Measurements from ENCODE around the gene TRIM66.

TRIM66 gene

GRCh38 chr11:8605971-8606563 lies 76.4 kb downstream of the TRIM66 start:
- no peak for DNase-seq

GRCh38 chr11:8604078-8604723 lies 78.3 kb downstream of the TRIM66 start:
- no peak for DNase-seq

DNA sequence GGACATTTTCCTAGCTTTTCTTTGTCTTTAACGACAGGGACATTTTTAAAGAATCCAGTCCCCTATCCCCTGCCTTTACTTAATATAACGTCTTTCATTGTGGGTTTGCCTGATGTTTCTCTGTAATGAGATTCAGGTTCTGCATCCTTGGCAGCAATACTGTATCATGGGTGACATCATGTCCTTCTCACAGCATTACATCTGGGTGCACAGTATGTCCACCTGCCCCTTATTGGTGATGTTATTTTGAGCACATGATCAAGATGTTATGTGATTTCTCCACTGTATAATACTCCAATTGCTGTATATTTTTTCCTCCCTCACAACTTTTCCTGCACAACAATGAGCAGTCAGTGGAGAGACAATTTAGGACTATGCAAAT lies 78.8 kb downstream of the TRIM66 start:
- DNase-seq = no peak

GRCh38 chr11:8601376-8602133 lies 80.9 kb downstream of the TRIM66 start:
- no peak for DNase-seq

- DNase-seq = no peak
These were observed 84.0 kb downstream of the TRIM66 start for GRCh38 chr11:8598506-8598905.

- no peak for DNase-seq
These were observed 85.3 kb downstream of the TRIM66 start for GRCh38 chr11:8597182-8597581.

DNA sequence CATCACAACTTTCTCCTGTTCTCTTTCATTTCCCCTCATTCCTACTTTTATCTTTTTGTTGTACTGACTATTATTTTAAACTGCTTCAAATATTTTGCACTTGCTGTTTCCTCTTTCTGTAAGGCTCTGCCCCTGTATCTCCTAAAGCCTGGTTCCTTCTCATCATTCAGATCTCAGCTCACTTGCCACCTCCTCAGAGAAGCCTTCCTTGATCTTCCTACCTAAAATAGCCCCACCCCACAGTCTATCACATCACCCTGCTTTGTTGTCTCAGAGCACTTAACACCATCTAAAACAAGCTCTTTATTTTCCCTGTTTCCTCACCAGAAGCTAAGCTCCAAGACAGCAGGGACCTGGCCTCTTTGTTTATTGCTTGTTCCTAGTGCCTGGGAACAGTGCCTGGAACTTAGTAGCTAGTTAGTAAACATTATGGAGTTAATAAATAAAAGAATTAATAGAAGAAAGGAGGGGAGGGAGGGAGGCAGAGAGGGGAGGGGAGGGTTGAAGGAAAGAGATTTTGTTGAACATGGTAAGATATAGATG lies 85.9 kb downstream of the TRIM66 start:
- no peak for DNase-seq

- DNase-seq = peak; percentile 80
These were observed 88.2 kb downstream of the TRIM66 start, which contains the start of gene STK33 for GRCh38 chr11:8593935-8594909. Gene STK33, minus strand, starts transcription at chr11:8594228. Its CDS starts 119,323 bp downstream, at chr11:8474905.

DNA sequence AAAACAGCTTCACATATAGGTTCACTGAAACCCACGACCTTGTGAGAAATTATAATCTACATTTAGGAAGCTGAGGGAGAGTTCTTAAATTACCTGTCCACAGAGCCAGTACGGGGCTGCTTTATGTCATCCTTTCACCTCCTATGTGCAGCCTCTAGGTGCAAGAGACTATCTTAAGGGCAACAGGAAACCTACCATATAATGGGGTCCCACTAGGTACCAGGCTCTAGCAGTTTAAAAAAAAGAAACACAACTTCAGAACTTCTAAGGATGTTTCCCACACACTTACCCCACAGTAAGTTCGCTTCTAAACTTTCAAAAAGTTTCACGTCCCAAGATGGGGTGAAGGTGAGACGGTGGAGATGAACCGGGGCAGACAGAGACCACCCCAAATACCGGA lies 89.0 kb downstream of the TRIM66 start:
- no peak for DNase-seq

GRCh38 chr11:8587915-8588314 lies 94.5 kb downstream of the TRIM66 start:
- no peak for DNase-seq

GRCh38 chr11:8586805-8587204 lies 95.7 kb downstream of the TRIM66 start:
- DNase-seq = no peak

GRCh38 chr11:8586184-8586583 lies 96.3 kb downstream of the TRIM66 start:
- no peak for DNase-seq

- no peak for DNase-seq
These were observed 98.0 kb downstream of the TRIM66 start for GRCh38 chr11:8584511-8584910.

DNA sequence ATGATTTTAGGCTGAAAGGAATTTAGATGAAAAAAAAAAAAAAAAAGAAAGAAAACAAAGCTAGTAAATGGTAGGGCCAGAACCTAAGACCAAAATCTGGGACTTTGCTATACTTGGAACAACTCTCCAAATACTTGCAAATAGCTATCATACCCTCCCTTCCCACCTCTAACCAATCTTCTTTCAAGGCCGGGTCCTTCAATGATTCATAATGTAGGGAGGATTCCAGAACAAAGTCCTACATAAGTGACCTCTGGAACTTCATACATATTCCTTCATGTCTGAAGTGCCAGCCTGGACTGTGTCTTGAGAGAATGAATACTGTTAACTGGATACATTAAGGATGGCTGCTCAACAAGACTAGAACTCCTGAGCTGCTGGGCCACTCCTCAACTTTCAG lies 98.4 kb downstream of the TRIM66 start:
- no peak for DNase-seq

GRCh38 chr11:8581300-8581699 lies 101.2 kb downstream of the TRIM66 start:
- DNase-seq = no peak

- DNase-seq = no peak
These were observed 104.5 kb downstream of the TRIM66 start for GRCh38 chr11:8577791-8578581.

DNA sequence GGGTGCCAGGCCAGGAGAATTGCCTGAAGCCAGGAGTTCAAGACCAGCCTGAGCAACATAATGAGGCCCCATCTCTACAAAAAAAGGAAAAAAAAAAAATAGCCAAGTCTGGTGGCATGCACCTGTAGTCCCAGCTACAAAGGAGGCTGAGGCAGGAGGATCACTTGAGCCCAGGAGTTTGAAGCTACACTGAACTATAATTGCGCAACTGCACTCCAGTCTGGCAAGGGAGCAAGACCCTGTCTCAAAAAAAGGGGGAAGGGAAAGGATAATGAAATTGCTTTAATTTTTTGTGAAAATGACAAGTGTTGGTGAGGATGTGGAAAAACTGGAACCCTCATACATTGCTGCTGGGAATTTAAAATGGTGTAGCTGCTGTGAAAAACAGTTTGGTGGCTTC lies 107.7 kb downstream of the TRIM66 start:
- no peak for DNase-seq

GRCh38 chr11:8573777-8574176 lies 108.7 kb downstream of the TRIM66 start:
- DNase-seq = no peak

DNA sequence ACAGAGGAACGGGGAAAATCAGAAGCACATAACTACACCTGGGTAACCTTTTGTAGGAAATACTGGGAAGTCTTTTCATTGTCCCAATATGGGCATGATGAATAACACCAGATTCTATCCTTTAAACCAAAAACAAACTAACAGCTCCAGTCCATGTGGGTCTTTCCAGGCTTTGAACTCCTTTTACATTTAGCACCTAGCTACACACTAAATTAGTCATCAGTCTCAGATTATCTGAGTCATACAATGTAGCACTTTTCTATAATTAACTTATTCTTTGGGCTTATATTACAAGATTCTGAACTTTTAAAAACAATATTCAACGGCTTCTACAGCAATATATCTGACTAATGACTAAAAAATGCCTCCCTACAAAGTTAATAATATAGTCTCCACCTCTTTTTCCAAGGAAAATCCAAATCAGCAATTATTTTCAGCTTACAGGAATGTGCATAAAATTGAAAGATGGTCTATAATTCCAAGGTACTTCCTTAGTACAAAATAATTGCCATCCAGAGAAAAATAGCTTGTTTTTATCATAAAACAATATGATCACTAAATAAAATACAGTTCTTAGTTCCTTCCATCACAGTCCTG lies 114.8 kb downstream of the TRIM66 start:
- no peak for DNase-seq

DNA sequence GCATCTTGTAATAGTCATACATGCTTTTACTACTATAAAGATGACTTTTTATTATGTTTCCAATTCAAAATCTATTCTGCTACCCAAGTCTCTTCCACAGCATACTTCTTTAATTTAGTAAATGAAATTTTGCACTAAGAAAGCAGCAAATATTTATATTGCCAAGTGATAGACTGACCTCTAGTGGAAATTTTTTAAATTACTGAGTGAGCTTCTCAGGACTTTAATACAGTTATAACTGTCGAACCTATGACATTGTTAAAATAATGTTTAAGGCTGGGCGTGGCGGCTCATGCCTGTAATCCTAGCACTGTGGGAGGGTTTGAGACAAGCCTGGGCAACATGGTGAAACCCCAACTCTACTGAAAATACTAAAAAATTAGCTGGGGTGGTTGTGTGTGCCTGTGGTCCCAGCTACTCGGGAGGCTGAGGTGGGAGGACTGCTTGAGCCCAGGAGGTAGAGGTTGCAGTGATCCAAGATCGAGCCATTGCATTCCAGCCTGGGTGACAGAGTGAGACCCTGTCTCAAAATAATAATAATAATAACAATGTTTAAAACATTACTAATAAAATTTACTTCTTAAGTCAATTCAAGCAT lies 115.8 kb downstream of the TRIM66 start:
- peak; percentile 10 for DNase-seq

GRCh38 chr11:8564526-8564925 lies 117.9 kb downstream of the TRIM66 start:
- no peak for DNase-seq

Data from NCI-H2171 (cell line).